IMR-90 (cell line): Measurements from ENCODE around the gene RIMBP2. TPM values are rescaled to one million over a fixed set of nuclear protein-coding genes. Genes with fewer than 3 reads are reported as not detected.

ENCODE experiments used
- ATAC-seq: fragments of 200-7000 bp; cut with Tn5 transposase; 2 replicates; pipeline ENCODE4 v1.9.1; 2020; ENCODE audit warnings: low read depth, mild to moderate bottlenecking, moderate library complexity
- BruUV-seq: library from RNA; stranded (reverse); fragments of 400-500 nt; replicated peaks from 2 replicates; lab custom pipeline; 2021; lab: Mats Ljungman, UMichigan
- CTCF ChIA-PET: fragments of 300-600 bp; formaldehyde crosslinking; extraction: SDS; loops from one replicate; lab custom pipeline; 2021; ENCODE audit warnings: antibody characterized with exemption; lab: Yijun Ruan, JAX
- POLR2A ChIA-PET: fragments of 300-600 bp; sonication (Branson Sonifier 250); formaldehyde crosslinking; loops from one replicate; lab custom pipeline; 2022; ENCODE audit warnings: antibody characterized with exemption; ENCODE audit not compliant: unreplicated experiment; lab: Charles Lee
- DNase-seq: peaks from one replicate; pipeline ENCODE4 v3.0.0; 2013
- H2AFZ ChIP-seq: replicated peaks from 2 replicates; pipeline ENCODE3; 2013; ENCODE audit warnings: low read length, mild to moderate bottlenecking; ENCODE audit not compliant: poor library complexity
- H2AK5ac ChIP-seq: 2 replicates; pipeline ENCODE4 v1.6.1; 2013; ENCODE audit warnings: low read depth, low read length, inconsistent platforms
- H2AK9ac ChIP-seq: replicated peaks from 2 replicates; pipeline ENCODE3; 2013; ENCODE audit warnings: mild to moderate bottlenecking, low read depth, low read length, moderate library complexity; ENCODE audit not compliant: poor library complexity
- H2BK120ac ChIP-seq: 2 replicates; pipeline ENCODE4 v1.6.1; 2013; ENCODE audit warnings: low read depth, low read length, inconsistent platforms
- H2BK15ac ChIP-seq: 3 replicates; pipeline ENCODE4 v1.6.1; 2013; ENCODE audit warnings: low read depth, low read length, inconsistent platforms
- H2BK20ac ChIP-seq: 2 replicates; pipeline ENCODE4 v1.6.1; 2013; ENCODE audit warnings: low read depth, mild to moderate bottlenecking, inconsistent platforms, low read length, moderate library complexity
- H2BK5ac ChIP-seq: 2 replicates; pipeline ENCODE4 v1.6.1; 2013; ENCODE audit warnings: mild to moderate bottlenecking, low read depth, low read length, inconsistent platforms; ENCODE audit not compliant: poor library complexity, severe bottlenecking
- H3K14ac ChIP-seq: replicated peaks from 2 replicates; pipeline ENCODE4 v1.6.1; 2013; ENCODE audit warnings: low read depth, low read length, inconsistent platforms
- H3K18ac ChIP-seq: 2 replicates; pipeline ENCODE4 v1.6.1; 2013; ENCODE audit warnings: low read depth, low read length, control low read depth
- H3K23ac ChIP-seq: 2 replicates; pipeline ENCODE4 v1.6.1; 2013; ENCODE audit warnings: low read depth, low read length, inconsistent platforms
- H3K27ac ChIP-seq: 2 replicates; pipeline ENCODE4 v1.5.1; 2013; ENCODE audit warnings: mild to moderate bottlenecking, control low read depth, low read length; ENCODE audit not compliant: insufficient read depth
- H3K27me3 ChIP-seq: 2 replicates; pipeline ENCODE4 v1.6.1; 2013; ENCODE audit warnings: low read length; ENCODE audit not compliant: control insufficient read depth, insufficient read depth
- H3K36me3 ChIP-seq: 2 replicates; pipeline ENCODE4 v1.6.1; 2013; ENCODE audit warnings: low read length, mixed read lengths; ENCODE audit not compliant: control insufficient read depth, insufficient read depth
- H3K4ac ChIP-seq: 2 replicates; pipeline ENCODE4 v1.6.1; 2013; ENCODE audit warnings: low read depth, low read length, inconsistent platforms
- H3K4me1 ChIP-seq: 2 replicates; pipeline ENCODE4 v1.6.1; 2013; ENCODE audit warnings: low read length, mixed read lengths; ENCODE audit not compliant: control insufficient read depth, insufficient read depth
- H3K4me2 ChIP-seq: 2 replicates; pipeline ENCODE4 v1.6.1; 2013; ENCODE audit warnings: low read depth, mild to moderate bottlenecking, control low read depth, low read length, moderate library complexity
- H3K4me3 ChIP-seq: 2 replicates; pipeline ENCODE4 v1.5.1; 2013; ENCODE audit warnings: low read depth, mild to moderate bottlenecking, control low read depth, low read length, moderate library complexity; ENCODE audit not compliant: insufficient read depth
- H3K56ac ChIP-seq: 2 replicates; pipeline ENCODE4 v1.6.1; 2013; ENCODE audit warnings: low read length, inconsistent platforms; ENCODE audit not compliant: insufficient read depth; ENCODE audit errors: extremely low read depth
- H3K79me1 ChIP-seq, 2 experiments: 2 replicates each; pipeline ENCODE4 v1.6.1; 2013; ENCODE audit warnings: low read length in 2 of 2, inconsistent platforms in 1 of 2, low read depth in 1 of 2
- H3K9ac ChIP-seq: 2 replicates; pipeline ENCODE4 v1.6.1; 2013; ENCODE audit warnings: low read depth, low read length, control low read depth
- H3K9me1 ChIP-seq: 2 replicates; pipeline ENCODE4 v1.6.1; 2013; ENCODE audit warnings: low read length, inconsistent platforms; ENCODE audit not compliant: insufficient read depth
- H3K9me3 ChIP-seq: 2 replicates; pipeline ENCODE4 v1.6.1; 2013; ENCODE audit warnings: low read length; ENCODE audit not compliant: control insufficient read depth, insufficient read depth
- H4K20me1 ChIP-seq: 2 replicates; pipeline ENCODE4 v1.6.1; 2013; ENCODE audit warnings: low read length, inconsistent platforms; ENCODE audit not compliant: insufficient read depth
- H4K5ac ChIP-seq: 2 replicates; pipeline ENCODE4 v1.6.1; 2013; ENCODE audit warnings: mild to moderate bottlenecking, low read depth, low read length, control low read depth
- H4K8ac ChIP-seq, 2 experiments: 2 replicates each; pipeline ENCODE4 v1.6.1; 2013; ENCODE audit warnings: low read depth in 2 of 2, low read length in 2 of 2, control low read depth in 1 of 2, inconsistent platforms in 1 of 2
- H4K91ac ChIP-seq: 2 replicates; pipeline ENCODE4 v1.6.1; 2013; ENCODE audit warnings: low read depth, low read length, inconsistent platforms; ENCODE audit not compliant: insufficient read depth
- BHLHE40 ChIP-seq: fragments of 150-350 bp; IDR thresholded peaks from 2 replicates; pipeline ENCODE4 v1.6.1; 2016; ENCODE audit warnings: mild to moderate bottlenecking, low read depth, low read length
- CEBPB ChIP-seq: IDR thresholded peaks from 2 replicates; pipeline ENCODE4 v1.6.1; 2012; ENCODE audit warnings: low read depth, low read length, improper control_type of control experiment
- CHD1 ChIP-seq: IDR thresholded peaks from 2 replicates; pipeline ENCODE4 v1.6.1; 2012; ENCODE audit warnings: low read depth, low read length, improper control_type of control experiment
- CTCF ChIP-seq: conservative IDR thresholded peaks from 2 replicates; pipeline ENCODE4 v1.5.1; 2012; ENCODE audit warnings: mild to moderate bottlenecking, low read depth, low read length, improper control_type of control experiment
- MAZ ChIP-seq: IDR thresholded peaks from 2 replicates; pipeline ENCODE4 v1.6.1; 2012; ENCODE audit warnings: low read depth, mild to moderate bottlenecking, low read length, improper control_type of control experiment, moderate library complexity, borderline replicate concordance
- NFE2L2 ChIP-seq: fragments of 150-350 bp; IDR thresholded peaks from 2 replicates; pipeline ENCODE4 v1.6.1; 2016; ENCODE audit warnings: low read depth, mild to moderate bottlenecking, low read length
- POLR2A ChIP-seq: IDR thresholded peaks from 2 replicates; pipeline ENCODE4 v1.6.1; 2012; ENCODE audit warnings: mild to moderate bottlenecking, low read depth, low read length
- RAD21 ChIP-seq: IDR thresholded peaks from 2 replicates; pipeline ENCODE4 v1.6.1; 2012; ENCODE audit warnings: low read length, improper control_type of control experiment
- RFX5 ChIP-seq: IDR thresholded peaks from 2 replicates; pipeline ENCODE4 v1.8.0; 2012; ENCODE audit warnings: low read depth, mild to moderate bottlenecking, low read length, moderate library complexity
- USF2 ChIP-seq: fragments of 150-350 bp; IDR thresholded peaks from 2 replicates; pipeline ENCODE4 v1.6.1; 2017; ENCODE audit warnings: mild to moderate bottlenecking, antibody characterized with exemption, low read length, low read depth
- whole genome bisulfite sequencing, 2 experiments: methylation state at CpG; one replicate each; pipeline versions ENCODE4 v1.1.5 to v1.1.7; 2013; ENCODE audit warnings: missing lambda C conversion rate in 2 of 2; ENCODE audit not compliant: insufficient read length in 1 of 2; ENCODE audit errors: extremely low coverage in 2 of 2; 5-methylcytosine and 5-hydroxymethylcytosine counted together
- dilution Hi-C: fragments of 300-500 bp; cut with HindIII; formaldehyde crosslinking; loops from one replicate; pipeline ENCODE4 v1.14.3; 2018; ENCODE audit warnings: low sequenced_read_pairs; ENCODE audit not compliant: unreplicated experiment
- in situ Hi-C: fragments of 300-500 bp; cut with MboI; formaldehyde crosslinking; loops from 3 replicates; pipeline ENCODE4 v1.14.3; 2019; ENCODE audit warnings: low sequenced_read_pairs, inconsistent platforms, mixed read lengths
- intact Hi-C: fragments of 100-400 bp; cut with micrococcal nuclease; formaldehyde crosslinking; loops from 2 replicates; pipeline ENCODE4 v1.10.0; 2022
- polyA plus RNA-seq, 3 experiments: library from polyadenylated mRNA; depleted of rRNA; stranded (reverse); fragments of >200 nt; gene quantifications; 2 replicates each; pipeline ENCODE4 v1.2.3, GENCODE V29; 2012; ENCODE audit warnings: low replicate concordance in 1 of 3
- total RNA-seq: library from RNA; depleted of rRNA; stranded (reverse); fragments of >200 nt; gene quantifications from 2 replicates; pipeline ENCODE4 v1.2.3, GENCODE V29; 2012

Gene RIMBP2
- total and polyA plus RNA-seq, 2 of the 4 experiments (the other 2 are of a cell fraction) = not detected

- Histone ChIP-seq H2BK120ac (no peak overlapping the region), H4K91ac (no peak overlapping the region), H4K20me1 (no peaks in the 10 kb centered on the region), H3K4me1 (no peaks in the 10 kb centered on the region), H3K14ac (no peak overlapping the region), H3K4ac (no peak overlapping the region), H3K4me3 (no peak overlapping the region), H3K56ac (no peak overlapping the region), H3K36me3 (no peaks in the 10 kb centered on the region), H2BK20ac (no peak overlapping the region), H3K27ac (no peak overlapping the region), H2AK5ac (no peak overlapping the region), H3K9me1 (no peaks in the 10 kb centered on the region), H2BK5ac (no peak overlapping the region), H3K9ac (no peak overlapping the region), H2BK15ac (no peak overlapping the region), H3K79me1 (no peaks in the 10 kb centered on the region), H4K8ac (no peak overlapping the region), H4K5ac (no peak overlapping the region), H3K9me3 (peaks cover 28% of the 10 kb centered on the region), H3K27me3 (no peaks in the 10 kb centered on the region), H3K4me2 (no peak overlapping the region), H2AK9ac (no peak overlapping the region), H3K23ac (no peak overlapping the region), H3K18ac (no peak overlapping the region), H2AFZ (no peak overlapping the region)
- ATAC-seq (no peak), DNase-seq (no peak)
- WGBS, 2 experiments = 17% methylated on average over 1 of the region's 6 CpGs; no CpG with 5 or more reads in 1 of the 2 experiments
- BruUV-seq = no TSS peak
- dilution Hi-C loops (no loop called here), in situ Hi-C loops (no loop called here), intact Hi-C loops (no loop called here)
- CTCF ChIA-PET = no interaction called here
- POLR2A ChIA-PET = no interaction called here
- TF ChIP-seq RFX5 (no peak), MAZ (no peak), USF2 (no peak), CEBPB (no peak), BHLHE40 (no peak), POLR2A (no peak), RAD21 (no peak), CHD1 (no peak), NFE2L2 (no peak), CTCF (no peak)
These were observed 179.0 kb downstream of the RIMBP2 start for GRCh38 chr12:130537051-130537450.
